MCF 10A (cell line): Measurements from ENCODE around the gene DUS2. TPM values are rescaled to one million over a fixed set of nuclear protein-coding genes. Genes with fewer than 3 reads are reported as not detected.
"Not testable (repeated sequence)": the region's sequence is repeated elsewhere in the genome, so short reads cannot be mapped to it uniquely, and the experiment has no call there.

ENCODE experiments used
- BruUV-seq: library from RNA; stranded (reverse); fragments of 400-500 nt; replicated peaks from 2 replicates; lab custom pipeline; 2021; lab: Mats Ljungman, UMichigan
- CTCF ChIA-PET: fragments of 300-600 bp; sonication (Branson Sonifier 250); formaldehyde crosslinking; extraction: SDS; loops from one replicate; lab custom pipeline; 2021; ENCODE audit warnings: antibody characterized with exemption, inconsistent platforms; lab: Yijun Ruan, JAX
- POLR2A ChIA-PET: fragments of 300-600, 350-650 bp; sonication (Branson Sonifier 250); formaldehyde crosslinking; extraction: SDS; loops from one replicate; lab custom pipeline; 2020; ENCODE audit warnings: antibody characterized with exemption, inconsistent platforms; lab: Yijun Ruan, JAX
- DNase-seq: peaks from one replicate; pipeline ENCODE4 v3.0.0-alpha.2; 2018; ENCODE audit not compliant: unreplicated experiment
- H3K27ac Mint-ChIP-seq: one replicate; pipeline ENCODE4 v1.8.0; 2022; ENCODE audit warnings: mild to moderate bottlenecking, low read depth, mixed read lengths; ENCODE audit not compliant: unreplicated experiment
- H3K27me3 Mint-ChIP-seq: one replicate; pipeline ENCODE4 v1.8.0; 2022; ENCODE audit warnings: mixed read lengths; ENCODE audit not compliant: insufficient read depth, unreplicated experiment
- H3K36me3 Mint-ChIP-seq: one replicate; pipeline ENCODE4 v1.8.0; 2022; ENCODE audit warnings: mild to moderate bottlenecking, moderate library complexity, mixed read lengths; ENCODE audit not compliant: insufficient read depth, unreplicated experiment
- H3K4me1 Mint-ChIP-seq: one replicate; pipeline ENCODE4 v1.8.0; 2022; ENCODE audit warnings: mixed read lengths; ENCODE audit not compliant: insufficient read depth, unreplicated experiment
- H3K4me3 Mint-ChIP-seq: one replicate; pipeline ENCODE4 v1.8.0; 2022; ENCODE audit warnings: mild to moderate bottlenecking, moderate library complexity, mixed read lengths; ENCODE audit not compliant: unreplicated experiment
- H3K9me3 Mint-ChIP-seq: one replicate; pipeline ENCODE4 v1.8.0; 2022; ENCODE audit warnings: mixed read lengths; ENCODE audit not compliant: unreplicated experiment
- intact Hi-C: fragments of 100-400 bp; cut with micrococcal nuclease; formaldehyde crosslinking; loops from 2 replicates; pipeline ENCODE4 v1.14.1; 2022
- total RNA-seq: library from RNA; stranded (reverse); gene quantifications from 2 replicates; pipeline ENCODE4 v1.2.3, GENCODE V29; 2022
- TF ChIP-seq, protein P1 (sequence below): fragments of 200-600 bp; IDR thresholded peaks from one replicate; pipeline ENCODE4 v1.8.0; 2022; ENCODE audit warnings: antibody characterized with exemption, mild to moderate bottlenecking; ENCODE audit not compliant: unreplicated experiment

DUS2 gene
- total RNA-seq, 1 experiment from 2014 or later: 24.2 TPM

GRCh38 chr16:68028996-68029395 lies 5.9 kb downstream of the DUS2 start:
- no TSS peak for BruUV-seq
- no peak for DNase-seq
- intact Hi-C loops: no loop called here
- no peaks in the 10 kb centered on the region for H3K27me3 Mint-ChIP-seq
- ChIA-PET POLR2A (no interaction called here), CTCF (interaction anchor here (0.6 to 3.4 kb wide), 4 partner anchors 11 to 508 kb away, joined by 3 to 33 read pairs (median 4); no protein-coding TSS in a partner anchor)
- no peak overlapping the region for H3K4me3 Mint-ChIP-seq
- H3K36me3 Mint-ChIP-seq: peaks cover 23% of the 10 kb centered on the region
- peaks cover 27% of the 10 kb centered on the region for H3K4me1 Mint-ChIP-seq
- TF ChIP-seq, protein P1, sequence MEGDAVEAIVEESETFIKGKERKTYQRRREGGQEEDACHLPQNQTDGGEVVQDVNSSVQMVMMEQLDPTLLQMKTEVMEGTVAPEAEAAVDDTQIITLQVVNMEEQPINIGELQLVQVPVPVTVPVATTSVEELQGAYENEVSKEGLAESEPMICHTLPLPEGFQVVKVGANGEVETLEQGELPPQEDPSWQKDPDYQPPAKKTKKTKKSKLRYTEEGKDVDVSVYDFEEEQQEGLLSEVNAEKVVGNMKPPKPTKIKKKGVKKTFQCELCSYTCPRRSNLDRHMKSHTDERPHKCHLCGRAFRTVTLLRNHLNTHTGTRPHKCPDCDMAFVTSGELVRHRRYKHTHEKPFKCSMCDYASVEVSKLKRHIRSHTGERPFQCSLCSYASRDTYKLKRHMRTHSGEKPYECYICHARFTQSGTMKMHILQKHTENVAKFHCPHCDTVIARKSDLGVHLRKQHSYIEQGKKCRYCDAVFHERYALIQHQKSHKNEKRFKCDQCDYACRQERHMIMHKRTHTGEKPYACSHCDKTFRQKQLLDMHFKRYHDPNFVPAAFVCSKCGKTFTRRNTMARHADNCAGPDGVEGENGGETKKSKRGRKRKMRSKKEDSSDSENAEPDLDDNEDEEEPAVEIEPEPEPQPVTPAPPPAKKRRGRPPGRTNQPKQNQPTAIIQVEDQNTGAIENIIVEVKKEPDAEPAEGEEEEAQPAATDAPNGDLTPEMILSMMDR: no peak
- H3K9me3 Mint-ChIP-seq: no peaks in the 10 kb centered on the region
- H3K27ac Mint-ChIP-seq: no peak overlapping the region

- CTCF ChIA-PET: interaction anchor here (0.6 to 3.4 kb wide), 4 partner anchors 10 to 1711 kb away, joined by 3 to 33 read pairs (median 4); no protein-coding TSS in a partner anchor
- POLR2A ChIA-PET: interaction anchor here (1.2 kb wide), 1 partner anchor 63 kb away, joined by 3 read pairs; no protein-coding TSS in a partner anchor
- DNase-seq: peak; percentile 51
- intact Hi-C loops, H3K9me3 Mint-ChIP-seq, H3K27ac Mint-ChIP-seq, H3K27me3 Mint-ChIP-seq, BruUV-seq, H3K4me3 Mint-ChIP-seq: not testable (repeated sequence)
- H3K4me1 Mint-ChIP-seq: peaks cover 27% of the 10 kb centered on the region
- H3K36me3 Mint-ChIP-seq: peaks cover 29% of the 10 kb centered on the region
These were observed 7.0 kb downstream of the DUS2 start for GRCh38 chr16:68030108-68030507.

- peak; percentile 69 for DNase-seq
- ChIA-PET POLR2A (interaction anchor here (0.7 to 1.2 kb wide), 3 partner anchors 9 to 81 kb away, joined by 3 to 4 read pairs (median 4); partner anchors contain the start of genes DDX28 and DUS2), CTCF (interaction anchor here (0.6 kb wide), 1 partner anchor 37 kb away, joined by 3 read pairs; no protein-coding TSS in a partner anchor)
- BruUV-seq: no TSS peak
- no peaks in the 10 kb centered on the region for H3K9me3 Mint-ChIP-seq
- peaks cover 22% of the 10 kb centered on the region for H3K4me1 Mint-ChIP-seq
- H3K4me3 Mint-ChIP-seq: no peak overlapping the region
- TF ChIP-seq, protein P1: no peak
- peaks cover 32% of the 10 kb centered on the region for H3K36me3 Mint-ChIP-seq
- H3K27me3 Mint-ChIP-seq: no peaks in the 10 kb centered on the region
- intact Hi-C loops: no loop called here
- peak overlapping the region; percentile 89 for H3K27ac Mint-ChIP-seq
These were observed 8.9 kb downstream of the DUS2 start for GRCh38 chr16:68031951-68032350.

GRCh38 chr16:68033101-68033500 lies 10.0 kb downstream of the DUS2 start:
- Mint-ChIP-seq H3K27ac (no peak overlapping the region), H3K4me1 (peaks cover 22% of the 10 kb centered on the region), H3K4me3 (no peak overlapping the region), H3K9me3 (no peaks in the 10 kb centered on the region), H3K27me3 (no peaks in the 10 kb centered on the region), H3K36me3 (peaks cover 26% of the 10 kb centered on the region)
- BruUV-seq: no TSS peak
- CTCF ChIA-PET: interaction anchor here (2.2 kb wide), 1 partner anchor 31 kb away, joined by 6 read pairs; no protein-coding TSS in a partner anchor
- TF ChIP-seq, protein P1: no peak
- POLR2A ChIA-PET: no interaction called here
- DNase-seq: no peak
- intact Hi-C loops: no loop called here
